RWPE1 (cell line): ENCODE data around the gene ZNF638.

Source experiments
- CTCF ChIA-PET: fragments of 350-600 bp; sonication (Branson Sonifier 250); formaldehyde crosslinking; extraction: SDS; loops from one replicate; lab custom pipeline; 2021; lab: Yijun Ruan, JAX
- POLR2A ChIA-PET: fragments of 400-600 bp; formaldehyde crosslinking; extraction: SDS; loops from one replicate; lab custom pipeline; 2020; ENCODE audit warnings: antibody characterized with exemption; ENCODE audit not compliant: low non-redundant PET; lab: Yijun Ruan, JAX
- DNase-seq: peaks from one replicate; pipeline ENCODE4 v3.0.0; 2012; ENCODE audit warnings: low spot score
- H3K27ac ChIP-seq: fragments of 450-650 bp; 2 replicates; pipeline ENCODE4 v1.5.1; 2017
- CTCF ChIP-seq: fragments of 450-650 bp; conservative IDR thresholded peaks from 2 replicates; pipeline ENCODE4 v1.5.1; 2017; ENCODE audit warnings: low read depth, mild to moderate bottlenecking

ZNF638 gene

GRCh38 chr2:71379086-71379485, 47.5 kb downstream of the ZNF638 start:
- ChIA-PET POLR2A (no interaction called here), CTCF (no interaction called here)
- H3K27ac ChIP-seq, result no peak overlapping the region
- DNase-seq, result peak; percentile 17
- TF ChIP-seq CTCF, result no peak

- ChIA-PET POLR2A (no interaction called here), CTCF (no interaction called here)
- DNase-seq, result no peak
- no peak for TF ChIP-seq CTCF
- H3K27ac ChIP-seq, result no peak overlapping the region
Measured at GRCh38 chr2:71380665-71381064, 49.1 kb downstream of the ZNF638 start.

- no peak overlapping the region for H3K27ac ChIP-seq
- ChIA-PET POLR2A (no interaction called here), CTCF (no interaction called here)
- peak; percentile 1 for DNase-seq
- TF ChIP-seq CTCF, result no peak
Measured at GRCh38 chr2:71385012-71385411, 53.4 kb downstream of the ZNF638 start.

GRCh38 chr2:71388214-71388613, 56.6 kb downstream of the ZNF638 start:
- CTCF ChIA-PET, result interaction anchor here (0.7 kb wide), 1 partner anchor 173 kb away, joined by 7 read pairs; no protein-coding TSS in a partner anchor
- POLR2A ChIA-PET, result no interaction called here
- TF ChIP-seq CTCF, result no peak
- no peak for DNase-seq
- no peak overlapping the region for H3K27ac ChIP-seq

- no peak for DNase-seq
- no peak for TF ChIP-seq CTCF
- POLR2A ChIA-PET, result no interaction called here
- CTCF ChIA-PET, result no interaction called here
- H3K27ac ChIP-seq, result no peak overlapping the region
Measured at GRCh38 chr2:71389384-71390072, 57.9 kb downstream of the ZNF638 start.

- TF ChIP-seq CTCF, result no peak
- H3K27ac ChIP-seq, result no peak overlapping the region
- ChIA-PET POLR2A (no interaction called here), CTCF (no interaction called here)
- no peak for DNase-seq
Measured at GRCh38 chr2:71393216-71393615, 61.6 kb downstream of the ZNF638 start.
